ENCODE measurements around the gene SYTL3.

SYTL3 gene

GRCh38 chr6:158718461-158719046, 68.7 kb downstream of the SYTL3 start:
- TF ChIP-seq, protein P1, sequence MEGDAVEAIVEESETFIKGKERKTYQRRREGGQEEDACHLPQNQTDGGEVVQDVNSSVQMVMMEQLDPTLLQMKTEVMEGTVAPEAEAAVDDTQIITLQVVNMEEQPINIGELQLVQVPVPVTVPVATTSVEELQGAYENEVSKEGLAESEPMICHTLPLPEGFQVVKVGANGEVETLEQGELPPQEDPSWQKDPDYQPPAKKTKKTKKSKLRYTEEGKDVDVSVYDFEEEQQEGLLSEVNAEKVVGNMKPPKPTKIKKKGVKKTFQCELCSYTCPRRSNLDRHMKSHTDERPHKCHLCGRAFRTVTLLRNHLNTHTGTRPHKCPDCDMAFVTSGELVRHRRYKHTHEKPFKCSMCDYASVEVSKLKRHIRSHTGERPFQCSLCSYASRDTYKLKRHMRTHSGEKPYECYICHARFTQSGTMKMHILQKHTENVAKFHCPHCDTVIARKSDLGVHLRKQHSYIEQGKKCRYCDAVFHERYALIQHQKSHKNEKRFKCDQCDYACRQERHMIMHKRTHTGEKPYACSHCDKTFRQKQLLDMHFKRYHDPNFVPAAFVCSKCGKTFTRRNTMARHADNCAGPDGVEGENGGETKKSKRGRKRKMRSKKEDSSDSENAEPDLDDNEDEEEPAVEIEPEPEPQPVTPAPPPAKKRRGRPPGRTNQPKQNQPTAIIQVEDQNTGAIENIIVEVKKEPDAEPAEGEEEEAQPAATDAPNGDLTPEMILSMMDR (IDR thresholded peaks at IDR 0.05), result peak; percentile 88
- peak overlapping the region; percentile 79 for H2AFZ ChIP-seq
- H3K36me3 ChIP-seq (ENCODE audit: control insufficient read depth, insufficient read depth, low read length), result no peaks in the 10 kb centered on the region
- no peaks in the 10 kb centered on the region for H3K9me3 ChIP-seq (ENCODE audit: control insufficient read depth, low read length)
- H3K27me3 ChIP-seq (ENCODE audit: control insufficient read depth, insufficient read depth, low read length), result no peaks in the 10 kb centered on the region
- peaks cover 11% of the 10 kb centered on the region for H3K4me1 ChIP-seq
- no peak overlapping the region for H3K4me3 ChIP-seq (ENCODE audit: low read depth, low read length)
- peak overlapping the region; percentile 12 for H3K4me2 ChIP-seq (ENCODE audit: low read length)
- no peak overlapping the region for H3K9ac ChIP-seq
- peaks cover 3% of the 10 kb centered on the region for H3K79me2 ChIP-seq
- H3K27ac ChIP-seq, result peak overlapping the region; percentile 42

DNA sequence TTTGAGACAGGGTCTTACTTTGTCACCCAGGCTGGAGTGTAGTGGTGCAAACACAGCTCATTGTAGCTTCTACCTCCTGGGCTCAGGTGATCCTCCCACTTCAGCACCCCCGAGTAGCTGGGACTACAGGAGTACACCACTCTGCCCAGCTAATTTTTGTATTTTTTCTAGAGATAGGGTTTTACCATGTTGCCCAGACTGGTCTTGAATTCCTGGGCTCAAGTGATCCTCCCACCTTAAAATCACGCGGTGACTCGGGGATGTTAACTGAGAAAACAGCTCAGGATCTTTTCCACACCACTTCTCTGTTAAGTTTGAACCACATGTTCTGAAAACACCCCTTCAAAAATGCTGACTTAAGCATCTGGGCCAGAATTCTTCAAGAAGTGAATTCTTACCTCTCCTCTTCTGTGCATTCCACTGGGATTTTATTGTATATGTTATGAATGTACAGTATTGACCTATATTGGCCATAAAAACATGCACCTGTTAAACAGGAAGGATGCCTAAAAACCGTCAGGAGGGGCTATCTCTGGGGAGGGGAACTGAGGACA, 72.4 kb downstream of the SYTL3 start:
- Histone ChIP-seq H3K27ac (no peak overlapping the region), H3K27me3 (ENCODE audit: control insufficient read depth, insufficient read depth, low read length) (no peaks in the 10 kb centered on the region), H3K4me1 (peaks cover 20% of the 10 kb centered on the region), H3K36me3 (ENCODE audit: control insufficient read depth, insufficient read depth, low read length) (no peaks in the 10 kb centered on the region), H3K4me3 (ENCODE audit: low read depth, low read length) (no peak overlapping the region), H3K9ac (no peak overlapping the region), H3K4me2 (ENCODE audit: low read length) (no peak overlapping the region), H3K9me3 (ENCODE audit: control insufficient read depth, low read length) (no peaks in the 10 kb centered on the region), H3K79me2 (peaks cover 3% of the 10 kb centered on the region), H2AFZ (no peak overlapping the region)
- TF ChIP-seq, protein P1 (IDR thresholded peaks at IDR 0.05), result no peak

- Histone ChIP-seq H3K9ac (no peak overlapping the region), H3K27ac (no peak overlapping the region), H3K27me3 (ENCODE audit: control insufficient read depth, insufficient read depth, low read length) (no peaks in the 10 kb centered on the region), H3K4me2 (ENCODE audit: low read length) (peak overlapping the region; percentile 4), H3K4me1 (peaks cover 9% of the 10 kb centered on the region), H3K4me3 (ENCODE audit: low read depth, low read length) (no peak overlapping the region), H3K9me3 (ENCODE audit: control insufficient read depth, low read length) (no peaks in the 10 kb centered on the region), H2AFZ (peak overlapping the region; percentile 26), H3K36me3 (ENCODE audit: control insufficient read depth, insufficient read depth, low read length) (no peaks in the 10 kb centered on the region), H3K79me2 (no peaks in the 10 kb centered on the region)
- TF ChIP-seq, protein P1 (IDR thresholded peaks at IDR 0.05), result no peak
Observed at GRCh38 chr6:158725704-158726103, 75.8 kb downstream of the SYTL3 start.

DNA sequence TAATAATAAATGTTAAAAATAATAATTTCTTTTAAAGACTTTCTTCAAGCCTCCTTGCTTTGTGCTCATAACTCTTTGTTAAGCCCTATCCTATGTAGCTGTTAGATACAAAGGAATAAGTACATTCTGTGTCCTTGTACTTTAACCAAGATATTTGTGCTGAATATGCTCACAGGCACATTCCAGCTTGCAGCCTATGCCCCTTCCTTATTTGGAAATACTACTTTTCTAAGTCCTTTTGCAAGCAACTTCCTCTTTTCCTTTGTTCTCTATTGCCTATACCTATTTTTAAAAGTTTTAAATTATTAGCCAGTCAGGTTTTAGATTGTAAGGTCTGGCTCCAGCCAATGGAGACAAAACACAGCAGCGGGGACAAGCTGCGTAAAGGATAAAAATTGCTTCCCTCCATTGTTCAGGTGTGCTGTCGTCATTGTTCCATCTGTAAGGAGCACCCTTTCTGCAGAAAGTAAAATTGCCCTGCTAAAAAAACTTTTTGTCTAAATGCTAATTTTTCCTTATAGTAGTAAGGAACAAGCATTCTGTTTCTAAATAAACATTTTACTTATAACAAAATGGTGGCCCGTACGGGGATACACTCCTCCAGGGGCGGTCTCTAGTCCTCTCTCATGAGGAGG, 80.2 kb downstream of the SYTL3 start:
- H3K4me2 ChIP-seq (ENCODE audit: low read length), result no peak overlapping the region
- H3K9me3 ChIP-seq (ENCODE audit: control insufficient read depth, low read length), result no peaks in the 10 kb centered on the region
- no peak overlapping the region for H3K9ac ChIP-seq
- H3K4me1 ChIP-seq, result peaks cover 9% of the 10 kb centered on the region
- no peak overlapping the region for H2AFZ ChIP-seq
- TF ChIP-seq, protein P1 (IDR thresholded peaks at IDR 0.05), result no peak
- no peak overlapping the region for H3K4me3 ChIP-seq (ENCODE audit: low read depth, low read length)
- H3K27ac ChIP-seq, result no peak overlapping the region
- H3K27me3 ChIP-seq (ENCODE audit: control insufficient read depth, insufficient read depth, low read length), result no peaks in the 10 kb centered on the region
- no peaks in the 10 kb centered on the region for H3K36me3 ChIP-seq (ENCODE audit: control insufficient read depth, insufficient read depth, low read length)
- no peaks in the 10 kb centered on the region for H3K79me2 ChIP-seq
